ENCODE measurements around the gene NUDT12. TPM values are rescaled to one million over a fixed set of nuclear protein-coding genes. Genes with fewer than 3 reads are reported as not detected.

NUDT12 gene
- total RNA-seq, 2 experiments from 2014 or later = 2.7 to 3.0 TPM

DNA sequence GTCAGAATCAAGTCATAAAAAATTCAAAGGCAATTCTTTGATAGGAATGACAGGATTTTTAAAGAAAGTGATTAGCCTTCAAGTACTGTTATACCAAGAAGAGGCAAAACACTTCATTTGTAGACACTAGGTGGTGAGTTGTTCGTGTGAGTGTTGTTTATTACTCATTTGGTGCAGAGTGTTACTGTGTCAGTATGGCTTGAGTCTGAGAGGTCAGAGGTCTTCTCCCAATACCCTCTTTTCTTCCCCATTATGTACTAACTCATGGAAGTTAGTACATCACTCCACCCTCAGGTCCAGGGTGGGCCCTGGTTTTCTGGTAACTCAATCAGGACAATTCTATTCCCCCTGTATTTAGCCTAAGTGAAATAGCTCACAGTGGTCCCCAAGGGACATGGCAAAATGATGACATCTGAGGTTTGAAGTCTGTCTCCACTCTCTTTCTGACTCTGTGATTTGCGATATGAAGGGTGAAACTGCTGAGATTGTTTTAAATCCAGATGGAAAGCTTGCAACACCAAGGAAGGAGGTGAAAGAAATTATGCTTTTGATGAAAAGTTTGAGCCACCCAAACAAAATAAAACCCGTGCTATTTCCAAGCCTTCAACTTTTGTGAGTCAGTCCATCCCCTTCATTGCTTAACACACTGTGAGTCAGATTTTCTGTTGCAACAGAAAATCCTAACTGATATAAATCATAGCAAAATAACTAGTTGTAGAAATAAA lies 56.8 kb downstream of the NUDT12 start:
- CTCF ChIA-PET = no interaction called here
- TF ChIP-seq, protein P1, sequence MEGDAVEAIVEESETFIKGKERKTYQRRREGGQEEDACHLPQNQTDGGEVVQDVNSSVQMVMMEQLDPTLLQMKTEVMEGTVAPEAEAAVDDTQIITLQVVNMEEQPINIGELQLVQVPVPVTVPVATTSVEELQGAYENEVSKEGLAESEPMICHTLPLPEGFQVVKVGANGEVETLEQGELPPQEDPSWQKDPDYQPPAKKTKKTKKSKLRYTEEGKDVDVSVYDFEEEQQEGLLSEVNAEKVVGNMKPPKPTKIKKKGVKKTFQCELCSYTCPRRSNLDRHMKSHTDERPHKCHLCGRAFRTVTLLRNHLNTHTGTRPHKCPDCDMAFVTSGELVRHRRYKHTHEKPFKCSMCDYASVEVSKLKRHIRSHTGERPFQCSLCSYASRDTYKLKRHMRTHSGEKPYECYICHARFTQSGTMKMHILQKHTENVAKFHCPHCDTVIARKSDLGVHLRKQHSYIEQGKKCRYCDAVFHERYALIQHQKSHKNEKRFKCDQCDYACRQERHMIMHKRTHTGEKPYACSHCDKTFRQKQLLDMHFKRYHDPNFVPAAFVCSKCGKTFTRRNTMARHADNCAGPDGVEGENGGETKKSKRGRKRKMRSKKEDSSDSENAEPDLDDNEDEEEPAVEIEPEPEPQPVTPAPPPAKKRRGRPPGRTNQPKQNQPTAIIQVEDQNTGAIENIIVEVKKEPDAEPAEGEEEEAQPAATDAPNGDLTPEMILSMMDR (IDR thresholded peaks at IDR 0.05) = no peak
- Mint-ChIP-seq H3K9me3 (no peaks in the 10 kb centered on the region), H3K4me1 (ENCODE audit: low read depth) (no peaks in the 10 kb centered on the region), H3K27me3 (no peaks in the 10 kb centered on the region), H3K4me3 (no peak overlapping the region), H3K27ac (no peak overlapping the region), H3K36me3 (ENCODE audit: low read depth) (no peaks in the 10 kb centered on the region)
- POLR2A ChIA-PET = no interaction called here
- intact Hi-C loops (cut with micrococcal nuclease) = no loop called here
- DNase-seq = no peak
- ATAC-seq = no peak

DNA sequence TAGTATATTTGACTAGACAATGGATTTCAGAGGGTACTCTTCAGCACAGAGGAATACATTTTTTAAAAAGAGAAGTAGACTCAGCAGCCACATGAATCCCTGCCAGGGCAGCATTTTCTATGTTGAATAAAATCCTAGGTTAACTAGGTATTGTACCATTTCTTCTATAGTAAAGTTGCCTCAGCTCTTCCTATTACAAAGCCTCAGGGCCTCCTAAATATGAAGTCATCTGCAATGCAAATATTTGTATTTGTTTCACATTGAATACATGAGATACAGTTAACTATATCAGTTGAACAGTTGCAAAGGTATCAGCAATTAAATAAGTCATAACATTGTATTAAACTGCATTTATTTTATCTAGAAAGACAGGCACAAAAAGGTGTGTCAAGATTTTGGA lies 59.5 kb downstream of the NUDT12 start:
- CTCF ChIA-PET = interaction anchor here (1.4 kb wide), 1 partner anchor 27 kb away, joined by 3 read pairs; no protein-coding TSS in a partner anchor

DNA sequence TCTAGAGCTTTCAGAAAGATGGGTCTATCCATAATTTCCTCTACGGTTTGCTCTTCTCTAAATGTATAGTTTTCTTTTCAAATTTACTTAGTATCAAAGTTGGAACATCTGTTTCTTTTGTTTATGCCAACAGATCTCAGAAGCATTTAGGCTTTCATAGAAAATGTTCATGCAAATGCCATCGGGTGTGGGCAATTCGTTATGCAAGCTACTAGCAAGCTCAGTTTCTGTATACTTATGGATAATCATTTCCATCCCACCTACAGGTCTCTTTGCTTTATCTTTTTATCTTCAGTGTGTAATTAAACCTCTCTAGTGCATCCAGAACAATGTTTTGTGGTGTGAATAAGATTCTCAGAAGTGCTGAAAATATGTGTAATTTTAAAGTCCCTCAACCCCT lies 59.9 kb downstream of the NUDT12 start:
- no peak for ATAC-seq
- ChIA-PET POLR2A (no interaction called here), CTCF (interaction anchor here (1.4 kb wide), 1 partner anchor 27 kb away, joined by 3 read pairs; no protein-coding TSS in a partner anchor)
- H3K27ac Mint-ChIP-seq = no peak overlapping the region
- intact Hi-C loops (cut with micrococcal nuclease) = no loop called here
- TF ChIP-seq, protein P1 (IDR thresholded peaks at IDR 0.05) = no peak
- peaks cover 4% of the 10 kb centered on the region for H3K27me3 Mint-ChIP-seq
- DNase-seq = no peak
- no peak overlapping the region for H3K4me3 Mint-ChIP-seq
- H3K9me3 Mint-ChIP-seq = no peaks in the 10 kb centered on the region
- no peaks in the 10 kb centered on the region for H3K4me1 Mint-ChIP-seq (ENCODE audit: low read depth)
- no peaks in the 10 kb centered on the region for H3K36me3 Mint-ChIP-seq (ENCODE audit: low read depth)

More for the DNA sequence above, 59.5 kb downstream of the NUDT12 start:
- Mint-ChIP-seq H3K4me1 (ENCODE audit: low read depth) (no peaks in the 10 kb centered on the region), H3K27me3 (peaks cover 3% of the 10 kb centered on the region), H3K36me3 (ENCODE audit: low read depth) (no peaks in the 10 kb centered on the region), H3K9me3 (no peaks in the 10 kb centered on the region), H3K4me3 (no peak overlapping the region), H3K27ac (no peak overlapping the region)
- no peak for DNase-seq
- TF ChIP-seq, protein P1 (IDR thresholded peaks at IDR 0.05) = no peak
- intact Hi-C loops (cut with micrococcal nuclease) = no loop called here
- ATAC-seq = no peak
- POLR2A ChIA-PET = no interaction called here
